Measurements from ENCODE around the gene NFRKB. TPM values are rescaled to one million over a fixed set of nuclear protein-coding genes. Genes with fewer than 3 reads are reported as not detected.

NFRKB gene
- total and polyA plus RNA-seq, 8 donors: 11.0 to 18.3 (median 12.6) TPM

DNA sequence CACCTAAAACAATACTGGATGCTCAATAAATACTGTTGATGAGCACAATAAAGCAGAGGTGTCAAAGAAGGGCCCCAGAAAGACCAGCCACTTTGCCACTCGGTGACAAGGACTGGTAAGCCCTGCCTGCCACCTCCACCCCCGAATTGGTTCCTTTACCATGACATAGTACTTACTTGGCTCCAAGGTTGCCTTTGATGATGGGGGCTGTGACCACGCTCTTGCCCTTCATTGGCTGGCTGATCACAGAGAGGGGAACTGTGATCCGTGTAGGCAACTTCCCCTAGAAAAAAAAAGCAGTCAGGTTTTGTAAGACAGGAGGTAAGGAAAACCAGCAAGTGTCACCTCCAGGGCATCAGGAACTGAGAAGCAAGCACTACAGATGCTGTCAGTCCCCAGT, 29.7 kb downstream of the NFRKB start:
- H3K4me3 ChIP-seq: no peak overlapping the region
- H3K9me3 ChIP-seq: no peaks in the 10 kb centered on the region
- DNase-seq (no peak), FAIRE-seq (no peak), ATAC-seq (no peak)
- intact Hi-C loops (cut with DNase I): no loop called here
- H3K27ac ChIP-seq: peak overlapping the region in 1 of 4 donors; percentile 33
- H3K36me3 ChIP-seq: peaks cover 0 to 48% (median 29%) of the 10 kb centered on the region in 3 donors
- no peaks in the 10 kb centered on the region for H3K4me1 ChIP-seq
- H3K27me3 ChIP-seq: no peaks in the 10 kb centered on the region
- WGBS, 2 donors: 85 to 86% methylated on average over 4 of the region's 4 CpGs
- TF ChIP-seq, protein P1, sequence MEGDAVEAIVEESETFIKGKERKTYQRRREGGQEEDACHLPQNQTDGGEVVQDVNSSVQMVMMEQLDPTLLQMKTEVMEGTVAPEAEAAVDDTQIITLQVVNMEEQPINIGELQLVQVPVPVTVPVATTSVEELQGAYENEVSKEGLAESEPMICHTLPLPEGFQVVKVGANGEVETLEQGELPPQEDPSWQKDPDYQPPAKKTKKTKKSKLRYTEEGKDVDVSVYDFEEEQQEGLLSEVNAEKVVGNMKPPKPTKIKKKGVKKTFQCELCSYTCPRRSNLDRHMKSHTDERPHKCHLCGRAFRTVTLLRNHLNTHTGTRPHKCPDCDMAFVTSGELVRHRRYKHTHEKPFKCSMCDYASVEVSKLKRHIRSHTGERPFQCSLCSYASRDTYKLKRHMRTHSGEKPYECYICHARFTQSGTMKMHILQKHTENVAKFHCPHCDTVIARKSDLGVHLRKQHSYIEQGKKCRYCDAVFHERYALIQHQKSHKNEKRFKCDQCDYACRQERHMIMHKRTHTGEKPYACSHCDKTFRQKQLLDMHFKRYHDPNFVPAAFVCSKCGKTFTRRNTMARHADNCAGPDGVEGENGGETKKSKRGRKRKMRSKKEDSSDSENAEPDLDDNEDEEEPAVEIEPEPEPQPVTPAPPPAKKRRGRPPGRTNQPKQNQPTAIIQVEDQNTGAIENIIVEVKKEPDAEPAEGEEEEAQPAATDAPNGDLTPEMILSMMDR (IDR thresholded peaks at IDR 0.05): no peak

DNA sequence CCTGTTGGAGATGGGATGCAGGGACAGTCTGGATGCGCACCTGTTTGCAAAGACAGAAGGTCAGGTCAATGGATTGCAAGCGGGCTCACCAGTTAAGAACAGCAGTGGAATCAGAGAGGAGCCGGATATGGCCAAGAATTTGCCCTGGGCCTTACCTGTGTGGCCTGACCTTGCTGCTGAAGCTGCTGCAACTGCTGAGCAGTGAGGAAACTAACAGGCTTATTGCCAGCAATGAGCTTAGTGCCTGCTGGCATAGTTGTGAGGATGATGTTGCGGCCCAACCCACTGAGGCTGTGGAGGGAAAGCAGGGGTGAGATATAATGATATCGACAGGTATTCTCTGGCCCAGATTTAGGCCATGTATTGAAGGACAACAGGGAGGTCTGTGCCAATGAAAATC, 30.6 kb downstream of the NFRKB start:
- WGBS, 2 donors: 91 to 92% methylated on average over 5 of the region's 5 CpGs
- Histone ChIP-seq H3K4me1 (no peaks in the 10 kb centered on the region), H3K27me3 (no peaks in the 10 kb centered on the region), H3K9me3 (no peaks in the 10 kb centered on the region), H3K4me3 (no peak overlapping the region), H3K36me3 (peaks cover 0 to 40% (median 24%) of the 10 kb centered on the region in 3 donors), H3K27ac (no peak overlapping the region)
- DNase-seq: no peak
- TF ChIP-seq, protein P1 (IDR thresholded peaks at IDR 0.05): no peak
- FAIRE-seq: no peak
- intact Hi-C loops (cut with DNase I): no loop called here
- ATAC-seq: peak in 1 of 4 donors; percentile 23

DNA sequence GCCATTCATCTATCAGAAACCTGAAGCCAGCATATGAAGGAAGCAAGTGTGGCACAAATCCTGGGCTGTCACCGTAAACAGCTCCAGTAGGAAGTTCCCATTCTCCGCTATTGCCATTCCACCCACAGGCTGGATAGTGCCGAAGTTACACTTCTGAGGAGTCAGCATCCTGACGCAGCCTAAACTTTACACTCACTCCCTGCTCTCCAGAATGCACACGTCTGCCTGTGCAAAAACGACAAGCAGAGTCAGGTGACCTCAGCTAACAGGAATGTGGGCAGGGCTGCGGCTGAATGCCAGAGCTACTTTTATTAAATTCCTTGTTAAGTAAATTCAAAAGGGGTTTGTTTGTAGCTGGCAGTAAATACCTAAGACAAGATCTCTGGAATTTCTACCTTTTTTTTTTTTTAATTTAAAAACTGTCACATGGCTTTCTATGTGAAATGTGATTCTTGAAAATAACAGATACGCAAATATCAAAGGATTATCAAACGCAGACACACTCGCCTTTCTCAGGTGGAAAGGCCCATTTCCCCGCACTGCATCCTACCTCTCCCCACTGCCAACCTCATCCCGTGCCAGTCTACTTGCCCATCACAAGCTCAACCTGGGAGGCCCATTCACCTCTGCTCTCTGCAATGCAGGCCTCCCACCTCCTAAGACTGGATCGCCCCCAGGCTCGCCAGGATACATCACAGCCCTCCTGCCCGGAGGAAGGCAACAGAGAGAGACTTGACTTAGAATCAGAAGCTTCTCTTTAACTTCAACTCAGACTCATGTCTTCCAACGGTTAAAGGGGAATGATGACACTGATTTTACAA, 33.5 kb downstream of the NFRKB start:
- H3K4me3 ChIP-seq: no peak overlapping the region
- intact Hi-C loops (cut with DNase I): no loop called here
- H3K27ac ChIP-seq: peak overlapping the region; percentile 46 to 58 (median 48)
- no peaks in the 10 kb centered on the region for H3K9me3 ChIP-seq
- no peaks in the 10 kb centered on the region for H3K27me3 ChIP-seq
- FAIRE-seq (no peak), DNase-seq (peak in 4 of 6 donors; percentile 52 to 76 (median 61)), ATAC-seq (peak; percentile 85 to 89 (median 88))
- H3K36me3 ChIP-seq: peaks cover 0 to 22% (median 15%) of the 10 kb centered on the region in 3 donors
- TF ChIP-seq, protein P1 (IDR thresholded peaks at IDR 0.05): no peak
- 64 to 67% methylated on average over 16 of the region's 16 CpGs for WGBS, 2 donors
- no peaks in the 10 kb centered on the region for H3K4me1 ChIP-seq

DNA sequence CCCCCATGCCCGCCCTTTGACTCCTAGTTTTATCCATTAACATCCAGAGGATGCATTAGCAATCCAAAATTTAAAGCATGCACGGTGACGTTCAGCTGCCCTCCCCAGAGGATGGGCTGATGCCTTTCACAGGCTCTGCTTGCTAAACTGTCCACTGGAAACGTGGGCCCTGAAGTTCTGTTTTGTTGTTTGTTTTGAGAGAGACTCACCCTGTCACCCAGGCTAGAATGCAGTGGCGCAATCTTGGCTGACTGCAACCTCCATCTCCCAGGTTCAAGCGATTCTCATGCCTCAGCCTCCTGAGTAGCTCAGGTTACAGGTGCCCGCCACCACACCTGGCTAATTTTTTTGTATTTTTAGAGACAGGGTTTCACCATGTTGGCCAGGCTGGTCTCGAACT, 39.3 kb downstream of the NFRKB start:
- intact Hi-C loops (cut with DNase I): no loop called here
- Histone ChIP-seq H3K4me3 (no peak overlapping the region), H3K4me1 (peaks cover 0 to 9% (median 3%) of the 10 kb centered on the region in 3 donors), H3K36me3 (no peaks in the 10 kb centered on the region), H3K9me3 (no peaks in the 10 kb centered on the region), H3K27ac (no peak overlapping the region), H3K27me3 (no peaks in the 10 kb centered on the region)
- TF ChIP-seq, protein P1 (IDR thresholded peaks at IDR 0.05): no peak
- FAIRE-seq: no peak
- 90 to 93% methylated on average over 8 of the region's 8 CpGs for WGBS, 2 donors
- ATAC-seq: no peak
- DNase-seq: no peak

DNA sequence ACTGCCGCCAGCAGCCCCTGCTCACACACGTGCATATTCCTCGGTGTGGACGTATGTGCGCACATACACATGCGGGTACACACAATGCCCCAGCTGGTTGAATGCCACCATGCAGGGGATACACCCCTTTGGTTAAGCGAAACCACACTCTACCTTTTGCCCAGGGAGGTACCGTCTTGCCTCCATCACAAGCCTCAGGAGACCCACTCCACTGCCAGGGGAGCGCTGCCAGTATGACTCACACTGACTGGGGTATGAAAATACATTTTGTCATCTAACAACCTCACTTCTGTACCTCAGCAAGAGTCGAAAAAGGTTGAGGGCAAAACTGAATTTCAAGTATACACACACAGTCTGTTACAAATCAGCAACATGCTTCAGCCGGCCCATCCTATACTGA, 40.3 kb downstream of the NFRKB start:
- DNase-seq (no peak), ATAC-seq (no peak), FAIRE-seq (no peak)
- Histone ChIP-seq H3K4me1 (peaks cover 0 to 9% (median 3%) of the 10 kb centered on the region in 3 donors), H3K27me3 (no peaks in the 10 kb centered on the region), H3K4me3 (no peak overlapping the region), H3K27ac (no peak overlapping the region), H3K36me3 (no peaks in the 10 kb centered on the region), H3K9me3 (no peaks in the 10 kb centered on the region)
- TF ChIP-seq, protein P1 (IDR thresholded peaks at IDR 0.05): no peak
- 87 to 98% methylated on average over 11 of the region's 11 CpGs for WGBS, 2 donors
- intact Hi-C loops (cut with DNase I): no loop called here

Data from pancreas (tissue), 10 donors.